ENCODE results near the gene ITGA5. TPM values are rescaled to one million over a fixed set of nuclear protein-coding genes. Genes with fewer than 3 reads are reported as not detected.

Gene ITGA5
- total and polyA plus RNA-seq, 2 of the 13 experiments (the other 11 are each of a cell fraction or from before 2014, with no cell fraction given): 0.20 to 0.40 TPM

GRCh38 chr12:54360717-54361456 lies 58.2 kb downstream of the ITGA5 start (continued):
- TF ChIP-seq SETDB1 (CRISPR knock-in tag; IDR thresholded peaks at IDR 0.05; ENCODE audit: borderline replicate concordance) (no peak), HOXD1 (CRISPR knock-in tag; IDR thresholded peaks at IDR 0.05) (no peak), IRF2 (CRISPR knock-in tag; IDR thresholded peaks at IDR 0.05) (peak; percentile 33; the same call in 1 of the 2 replicates), ZNF24 (IDR thresholded peaks at IDR 0.05) (no peak), ZNF768 (CRISPR knock-in tag; IDR thresholded peaks at IDR 0.05) (no peak), MTF2 (CRISPR knock-in tag; IDR thresholded peaks at IDR 0.05; ENCODE audit: borderline replicate concordance) (no peak), ZSCAN25 (CRISPR knock-in tag; IDR thresholded peaks at IDR 0.05) (0 out of 2 replicates have a peak, but pooled peaks have one; percentile 38), CAMTA2 (CRISPR knock-in tag; IDR thresholded peaks at IDR 0.05; ENCODE audit: borderline replicate concordance) (no peak), ZFP90 (CRISPR knock-in tag; IDR thresholded peaks at IDR 0.05; ENCODE audit: borderline replicate concordance) (0 out of 2 replicates have a peak, but pooled peaks have one; percentile 77), NFIB (CRISPR knock-in tag; IDR thresholded peaks at IDR 0.05; ENCODE audit: borderline replicate concordance) (no peak), ZNF574 (CRISPR knock-in tag; IDR thresholded peaks at IDR 0.05) (peak; percentile 32; the same call in 1 of the 2 replicates), ZMYM3 (CRISPR knock-in tag; IDR thresholded peaks at IDR 0.05) (no peak), THYN1 (CRISPR knock-in tag; IDR thresholded peaks at IDR 0.05; ENCODE audit: borderline replicate concordance, low read depth) (no peak), ZNF138 (CRISPR knock-in tag; IDR thresholded peaks at IDR 0.05; ENCODE audit: low read depth) (no peak), BRCA1 (CRISPR knock-in tag; IDR thresholded peaks at IDR 0.05) (no peak), ZNF75D (CRISPR knock-in tag; IDR thresholded peaks at IDR 0.05; ENCODE audit: borderline replicate concordance) (no peak), RFX5 (IDR thresholded peaks at IDR 0.05; ENCODE audit: low read depth, low read length) (no peak), DZIP1 (CRISPR knock-in tag; IDR thresholded peaks at IDR 0.05) (no peak), PPARG (CRISPR knock-in tag; conservative IDR thresholded peaks at IDR 0.05) (no peak), ARNT (IDR thresholded peaks at IDR 0.05) (no peak), ZNF709 (CRISPR knock-in tag; IDR thresholded peaks at IDR 0.05) (no peak), SOX13 (IDR thresholded peaks at IDR 0.05) (no peak), SOX13 (CRISPR knock-in tag; conservative IDR thresholded peaks at IDR 0.05 in 1 of 2, IDR thresholded peaks at IDR 0.05 in 1 of 2) (peak in 1 of 2 experiments; percentile 21; a peak in 1 of 4 replicates), CBFB (CRISPR knock-in tag; IDR thresholded peaks at IDR 0.05) (no peak)
